ENCODE measurements around the gene CCDC63.
"Not testable (repeated sequence)": the region's sequence is repeated elsewhere in the genome, so short reads cannot be mapped to it uniquely, and the experiment has no call there.

The CCDC63 gene

GRCh38 chr12:110943373-110943772 is 96.6 kb downstream of the CCDC63 start:
- in situ Hi-C loops (cut with MboI; ENCODE audit: low sequenced_read_pairs), result no loop called here

DNA sequence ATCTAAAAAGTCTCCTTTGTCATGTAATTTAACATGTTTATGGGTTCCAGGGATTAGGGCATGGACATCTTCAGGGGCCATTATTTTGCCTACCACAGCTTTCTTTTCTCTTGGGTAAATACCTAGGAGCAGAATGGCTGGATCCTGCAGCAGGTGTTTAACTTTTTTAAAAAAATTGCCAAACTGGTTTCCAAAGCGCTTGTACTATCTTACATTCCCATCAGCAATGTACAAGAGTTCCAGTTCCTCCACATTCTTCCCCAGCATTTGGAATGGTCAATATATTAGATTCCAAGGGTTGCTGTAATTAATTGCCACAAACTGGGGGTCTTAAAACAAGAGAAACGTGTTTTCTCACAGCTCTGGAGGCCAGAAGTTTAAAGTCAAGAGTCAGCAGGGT is 101.3 kb downstream of the CCDC63 start:
- in situ Hi-C loops (cut with MboI; ENCODE audit: low sequenced_read_pairs), result no loop called here

GRCh38 chr12:110950466-110950865 is 103.7 kb downstream of the CCDC63 start:
- in situ Hi-C loops (cut with MboI; ENCODE audit: low sequenced_read_pairs), result not testable (repeated sequence)

GRCh38 chr12:110950867-110951266 is 104.1 kb downstream of the CCDC63 start:
- in situ Hi-C loops (cut with MboI; ENCODE audit: low sequenced_read_pairs), result not testable (repeated sequence)

Data from hTERT RPE-1 (cell line).